ENCODE results near the gene APOO. TPM values are rescaled to one million over a fixed set of nuclear protein-coding genes. Genes with fewer than 3 reads are reported as not detected.

The APOO gene
- total RNA-seq, 1 experiment from 2014 or later, result 42.3 TPM

GRCh38 chrX:23819385-23820234 lies 88.1 kb downstream of the APOO start:
- Histone ChIP-seq H3K9me2 (ENCODE audit: insufficient read depth) (no peaks in the 10 kb centered on the region), H3F3A (ENCODE audit: insufficient read depth, low read depth) (peaks cover 11% of the 10 kb centered on the region; the same call in 1 of the 2 replicates), H3K79me2 (ENCODE audit: low read depth) (no peaks in the 10 kb centered on the region), H3K27me3 (ENCODE audit: insufficient read depth, low read depth) (no peaks in the 10 kb centered on the region), H3K4me3 (no peak overlapping the region), H3K27ac (no peak overlapping the region), H3K36me3 (ENCODE audit: low read depth) (no peaks in the 10 kb centered on the region), H2AFZ (no peak overlapping the region), H3K4me1 (replicated peaks; ENCODE audit: insufficient read depth) (peaks cover 4% of the 10 kb centered on the region; the same call in 1 of the 2 replicates), H3K4me2 (no peak overlapping the region), H3K9me3 (ENCODE audit: insufficient read depth, low read depth) (no peaks in the 10 kb centered on the region), H4K20me1 (ENCODE audit: insufficient read depth) (no peaks in the 10 kb centered on the region)
- TF ChIP-seq CTCF (conservative IDR thresholded peaks at IDR 0.05) (no peak), EZH2 (IDR thresholded peaks at IDR 0.05; ENCODE audit: low read depth) (no peak)
- intact Hi-C loops (cut with micrococcal nuclease; ENCODE audit: unreplicated experiment), result loop anchor here (1.0 kb wide), 1 partner anchor 36 kb away; the partner anchor contains the start of gene SAT1
- POLR2A ChIA-PET (ENCODE audit: unreplicated experiment), result interaction anchor here (0.5 kb wide), 1 partner anchor 1623 kb away, joined by 6 read pairs; no protein-coding TSS in a partner anchor
- DNase-seq, result no peak
- CTCF ChIA-PET, result interaction anchor here (0.6 to 0.7 kb wide), 2 partner anchors 44 to 70 kb away, joined by 4 to 5 read pairs; no protein-coding TSS in a partner anchor
- BruUV-seq (replicated peaks), result no TSS peak

- ChIA-PET POLR2A (ENCODE audit: unreplicated experiment) (interaction anchor here (0.6 kb wide), 1 partner anchor 10 kb away, joined by 15 read pairs; no protein-coding TSS in a partner anchor), CTCF (no interaction called here)
- H3F3A ChIP-seq (ENCODE audit: insufficient read depth, low read depth), result peaks cover 11% of the 10 kb centered on the region; the same call in 1 of the 2 replicates
- no peak overlapping the region for H2AFZ ChIP-seq
- H3K27ac ChIP-seq, result no peak overlapping the region
- no peak overlapping the region for H3K4me3 ChIP-seq
- H3K27me3 ChIP-seq (ENCODE audit: insufficient read depth, low read depth), result no peaks in the 10 kb centered on the region
- H3K79me2 ChIP-seq (ENCODE audit: low read depth), result no peaks in the 10 kb centered on the region
- H3K9me3 ChIP-seq (ENCODE audit: insufficient read depth, low read depth), result no peaks in the 10 kb centered on the region
- H3K4me2 ChIP-seq, result no peak overlapping the region
- no peak for TF ChIP-seq EZH2 (IDR thresholded peaks at IDR 0.05; ENCODE audit: low read depth)
- H4K20me1 ChIP-seq (ENCODE audit: insufficient read depth), result no peaks in the 10 kb centered on the region
- intact Hi-C loops (cut with micrococcal nuclease; ENCODE audit: unreplicated experiment), result no loop called here
- no peaks in the 10 kb centered on the region for H3K36me3 ChIP-seq (ENCODE audit: low read depth)
- no peak for DNase-seq
- BruUV-seq (replicated peaks), result no TSS peak
- no peaks in the 10 kb centered on the region for H3K9me2 ChIP-seq (ENCODE audit: insufficient read depth)
- peaks cover 4% of the 10 kb centered on the region; the same call in 1 of the 2 replicates for H3K4me1 ChIP-seq (replicated peaks; ENCODE audit: insufficient read depth)
Observed at GRCh38 chrX:23817979-23818336, 89.8 kb downstream of the APOO start.

- H3K79me2 ChIP-seq (ENCODE audit: low read depth), result no peaks in the 10 kb centered on the region
- H3K9me2 ChIP-seq (ENCODE audit: insufficient read depth), result no peaks in the 10 kb centered on the region
- H3K9me3 ChIP-seq (ENCODE audit: insufficient read depth, low read depth), result no peaks in the 10 kb centered on the region
- H3K4me2 ChIP-seq, result no peak overlapping the region
- intact Hi-C loops (cut with micrococcal nuclease; ENCODE audit: unreplicated experiment), result no loop called here
- H3K36me3 ChIP-seq (ENCODE audit: low read depth), result no peaks in the 10 kb centered on the region
- no peaks in the 10 kb centered on the region for H4K20me1 ChIP-seq (ENCODE audit: insufficient read depth)
- no peak for TF ChIP-seq EZH2 (IDR thresholded peaks at IDR 0.05; ENCODE audit: low read depth)
- no peak for TF ChIP-seq CTCF (conservative IDR thresholded peaks at IDR 0.05)
- peaks cover 4% of the 10 kb centered on the region; the same call in 1 of the 2 replicates for H3K4me1 ChIP-seq (replicated peaks; ENCODE audit: insufficient read depth)
- ChIA-PET CTCF (no interaction called here), POLR2A (ENCODE audit: unreplicated experiment) (no interaction called here)
- H3K27me3 ChIP-seq (ENCODE audit: insufficient read depth, low read depth), result no peaks in the 10 kb centered on the region
- no peak for DNase-seq
- BruUV-seq (replicated peaks), result no TSS peak
- H3K27ac ChIP-seq, result no peak overlapping the region
- H2AFZ ChIP-seq, result no peak overlapping the region
- H3K4me3 ChIP-seq, result no peak overlapping the region
- H3F3A ChIP-seq (ENCODE audit: insufficient read depth, low read depth), result peaks cover 7% of the 10 kb centered on the region; the same call in 1 of the 2 replicates
Observed at GRCh38 chrX:23816179-23816578, 91.6 kb downstream of the APOO start.

Measured in PC-9 (cell line).